AG10803 (cell line): Measurements from ENCODE around the gene SIN3B.

Experiments used
- DNase-seq: peaks from one replicate; pipeline ENCODE4 v3.0.0; 2010; ENCODE audit warnings: low read depth
- H3K4me3 ChIP-seq: 2 replicates; pipeline ENCODE4 v1.5.1; 2011; ENCODE audit warnings: mild to moderate bottlenecking, low read length, control low read depth
- CTCF ChIP-seq: conservative IDR thresholded peaks from 2 replicates; pipeline ENCODE4 v1.5.1; 2011; ENCODE audit warnings: mild to moderate bottlenecking, low read length, control low read depth, inconsistent platforms

Gene SIN3B

GRCh38 chr19:16893686-16893989 is 64.4 kb downstream of the SIN3B start:
- DNase-seq = no peak
- TF ChIP-seq CTCF = no peak
- H3K4me3 ChIP-seq = no peak overlapping the region

GRCh38 chr19:16894080-16894479 is 64.9 kb downstream of the SIN3B start:
- no peak for DNase-seq
- H3K4me3 ChIP-seq = no peak overlapping the region
- no peak for TF ChIP-seq CTCF

GRCh38 chr19:16895467-16896145 is 66.4 kb downstream of the SIN3B start:
- peak; percentile 12 for DNase-seq
- TF ChIP-seq CTCF = no peak
- peak overlapping the region; percentile 34; the same call in 1 of the 2 replicates for H3K4me3 ChIP-seq

GRCh38 chr19:16896146-16897028 is 67.2 kb downstream of the SIN3B start:
- no peak for DNase-seq
- H3K4me3 ChIP-seq = peak overlapping the region; percentile 60
- no peak for TF ChIP-seq CTCF

- H3K4me3 ChIP-seq = peak overlapping the region; percentile 65
- DNase-seq = peak; percentile 93
- no peak for TF ChIP-seq CTCF
These were observed 68.0 kb downstream of the SIN3B start for GRCh38 chr19:16897029-16897855.

GRCh38 chr19:16897856-16898161 is 68.6 kb downstream of the SIN3B start:
- H3K4me3 ChIP-seq = peak overlapping the region; percentile 65
- peak; percentile 36 for DNase-seq
- no peak for TF ChIP-seq CTCF
